DOHH2 (cell line): ENCODE measurements around the gene DMXL1.

Experiments
- H3F3A ChIP-seq: fragments of 200-600 bp; sonication (generic), shearing (Covaris generic); 2 replicates; pipeline ENCODE4 v1.6.0; 2016; ENCODE audit warnings: antibody characterized with exemption, mild to moderate bottlenecking; ENCODE audit not compliant: control insufficient read depth, insufficient read depth
- H3K27ac ChIP-seq: fragments of 200-600 bp; sonication (generic); 2 replicates; pipeline ENCODE4 v1.5.1; 2014; ENCODE audit warnings: low read depth, mild to moderate bottlenecking, low read length, moderate library complexity
- H3K27me3 ChIP-seq: fragments of 200-600 bp; sonication (generic); 2 replicates; pipeline ENCODE4 v1.6.1; 2014; ENCODE audit warnings: mild to moderate bottlenecking, low read length, mixed read lengths; ENCODE audit not compliant: control insufficient read depth
- H3K36me3 ChIP-seq: fragments of 200-600 bp; sonication (generic); 2 replicates; pipeline ENCODE4 v1.6.1; 2014; ENCODE audit warnings: mild to moderate bottlenecking, low read length, moderate library complexity, mixed read lengths; ENCODE audit not compliant: control insufficient read depth
- H3K4me1 ChIP-seq: fragments of 200-600 bp; sonication (generic); 2 replicates; pipeline ENCODE4 v1.6.1; 2014; ENCODE audit warnings: mild to moderate bottlenecking, low read length, mixed read lengths; ENCODE audit not compliant: control insufficient read depth
- H3K4me2 ChIP-seq: fragments of 200-600 bp; sonication (generic); 2 replicates; pipeline ENCODE4 v1.6.0; 2014; ENCODE audit warnings: mild to moderate bottlenecking, low read length, moderate library complexity
- H3K4me3 ChIP-seq: fragments of 200-600 bp; sonication (generic); 2 replicates; pipeline ENCODE4 v1.5.1; 2014; ENCODE audit warnings: mild to moderate bottlenecking, low read length, mixed read lengths
- H3K79me2 ChIP-seq: fragments of 200-600 bp; sonication (generic); 2 replicates; pipeline ENCODE4 v1.6.1; 2014; ENCODE audit warnings: mild to moderate bottlenecking, low read length, mixed read lengths; ENCODE audit not compliant: control insufficient read depth
- H3K9me2 ChIP-seq: fragments of 200-600 bp; sonication (generic); replicated peaks from 2 replicates; pipeline ENCODE4 v1.6.1; 2014; ENCODE audit warnings: mild to moderate bottlenecking, low read length, mixed read lengths; ENCODE audit not compliant: control insufficient read depth
- H3K9me3 ChIP-seq: fragments of 200-600 bp; sonication (generic); 2 replicates; pipeline ENCODE4 v1.6.1; 2014; ENCODE audit warnings: antibody characterized with exemption, low read length, mixed read lengths; ENCODE audit not compliant: control insufficient read depth, insufficient read depth
- H4K20me1 ChIP-seq: fragments of 200-600 bp; sonication (generic); 2 replicates; pipeline ENCODE4 v1.6.0; 2014; ENCODE audit warnings: low read depth, mild to moderate bottlenecking, antibody characterized with exemption, low read length, moderate library complexity; ENCODE audit not compliant: control insufficient read depth, insufficient read depth
- EZH2phosphoT487 ChIP-seq: fragments of 200-600 bp; sonication (generic); IDR thresholded peaks from 2 replicates; pipeline ENCODE4 v1.6.1; 2017; ENCODE audit warnings: borderline replicate concordance, mild to moderate bottlenecking, antibody characterized with exemption, low read length, moderate library complexity, mixed read lengths
- TF ChIP-seq, protein P1 (sequence below): fragments of 200-600 bp; sonication (generic); IDR thresholded peaks from one replicate; pipeline ENCODE4 v1.5.1; 2014; ENCODE audit warnings: antibody characterized with exemption, mild to moderate bottlenecking, low read depth, low read length; ENCODE audit not compliant: poor library complexity, severe bottlenecking

DMXL1 gene

DNA sequence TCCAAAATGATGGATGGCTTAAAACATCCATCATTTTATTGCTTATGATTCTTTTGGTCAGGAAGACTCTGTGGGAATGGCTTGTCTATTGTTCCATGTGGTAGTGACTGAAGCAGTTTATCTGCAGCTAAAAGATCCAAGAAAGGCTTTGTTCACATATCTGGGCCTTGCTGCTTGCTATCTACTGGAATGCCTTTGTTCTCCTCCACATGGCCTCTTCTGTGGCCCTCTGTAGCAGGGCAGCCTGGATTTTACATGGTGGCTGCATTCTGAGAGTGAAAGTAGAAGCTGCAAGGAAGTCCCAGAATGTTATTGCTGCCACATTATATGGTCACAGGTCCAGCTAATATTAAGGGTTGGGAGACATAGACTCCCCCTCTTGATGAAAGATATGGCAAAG, 35.1 kb downstream of the DMXL1 start:
- Histone ChIP-seq H3K79me2 (no peaks in the 10 kb centered on the region), H3K27me3 (no peaks in the 10 kb centered on the region), H3K36me3 (peaks cover 12% of the 10 kb centered on the region), H3F3A (no peaks in the 10 kb centered on the region), H3K4me1 (no peaks in the 10 kb centered on the region), H3K27ac (no peak overlapping the region), H3K4me3 (no peak overlapping the region), H3K4me2 (no peak overlapping the region), H3K9me2 (no peaks in the 10 kb centered on the region), H4K20me1 (no peaks in the 10 kb centered on the region), H3K9me3 (no peaks in the 10 kb centered on the region)
- TF ChIP-seq, protein P1, sequence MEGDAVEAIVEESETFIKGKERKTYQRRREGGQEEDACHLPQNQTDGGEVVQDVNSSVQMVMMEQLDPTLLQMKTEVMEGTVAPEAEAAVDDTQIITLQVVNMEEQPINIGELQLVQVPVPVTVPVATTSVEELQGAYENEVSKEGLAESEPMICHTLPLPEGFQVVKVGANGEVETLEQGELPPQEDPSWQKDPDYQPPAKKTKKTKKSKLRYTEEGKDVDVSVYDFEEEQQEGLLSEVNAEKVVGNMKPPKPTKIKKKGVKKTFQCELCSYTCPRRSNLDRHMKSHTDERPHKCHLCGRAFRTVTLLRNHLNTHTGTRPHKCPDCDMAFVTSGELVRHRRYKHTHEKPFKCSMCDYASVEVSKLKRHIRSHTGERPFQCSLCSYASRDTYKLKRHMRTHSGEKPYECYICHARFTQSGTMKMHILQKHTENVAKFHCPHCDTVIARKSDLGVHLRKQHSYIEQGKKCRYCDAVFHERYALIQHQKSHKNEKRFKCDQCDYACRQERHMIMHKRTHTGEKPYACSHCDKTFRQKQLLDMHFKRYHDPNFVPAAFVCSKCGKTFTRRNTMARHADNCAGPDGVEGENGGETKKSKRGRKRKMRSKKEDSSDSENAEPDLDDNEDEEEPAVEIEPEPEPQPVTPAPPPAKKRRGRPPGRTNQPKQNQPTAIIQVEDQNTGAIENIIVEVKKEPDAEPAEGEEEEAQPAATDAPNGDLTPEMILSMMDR: no peak
- TF ChIP-seq EZH2phosphoT487: no peak

DNA sequence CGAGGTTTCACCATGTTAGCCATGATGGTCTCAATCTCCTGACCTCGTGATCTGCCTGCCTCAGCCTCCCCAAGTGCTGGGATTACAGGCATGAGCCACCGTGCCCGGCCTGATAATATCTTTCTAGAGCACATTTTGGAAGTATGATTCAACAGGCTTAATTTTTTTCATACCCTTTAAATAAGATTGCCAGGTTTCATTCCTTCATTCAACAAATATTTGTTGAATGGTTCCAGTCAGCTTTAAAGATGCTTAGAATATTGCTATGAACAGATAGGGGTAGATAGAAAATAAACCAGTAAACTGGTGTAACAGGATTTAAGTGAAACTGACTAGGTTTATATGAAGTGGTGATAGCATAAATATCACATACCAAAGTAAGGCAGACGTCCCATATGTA, 41.3 kb downstream of the DMXL1 start:
- Histone ChIP-seq H3K36me3 (peaks cover 28% of the 10 kb centered on the region), H3F3A (no peaks in the 10 kb centered on the region), H3K4me3 (no peak overlapping the region), H3K4me1 (no peaks in the 10 kb centered on the region), H3K9me2 (no peaks in the 10 kb centered on the region), H3K79me2 (no peaks in the 10 kb centered on the region), H4K20me1 (no peaks in the 10 kb centered on the region), H3K27ac (no peak overlapping the region), H3K27me3 (no peaks in the 10 kb centered on the region), H3K9me3 (no peaks in the 10 kb centered on the region), H3K4me2 (no peak overlapping the region)
- TF ChIP-seq EZH2phosphoT487: no peak
- TF ChIP-seq, protein P1: no peak

DNA sequence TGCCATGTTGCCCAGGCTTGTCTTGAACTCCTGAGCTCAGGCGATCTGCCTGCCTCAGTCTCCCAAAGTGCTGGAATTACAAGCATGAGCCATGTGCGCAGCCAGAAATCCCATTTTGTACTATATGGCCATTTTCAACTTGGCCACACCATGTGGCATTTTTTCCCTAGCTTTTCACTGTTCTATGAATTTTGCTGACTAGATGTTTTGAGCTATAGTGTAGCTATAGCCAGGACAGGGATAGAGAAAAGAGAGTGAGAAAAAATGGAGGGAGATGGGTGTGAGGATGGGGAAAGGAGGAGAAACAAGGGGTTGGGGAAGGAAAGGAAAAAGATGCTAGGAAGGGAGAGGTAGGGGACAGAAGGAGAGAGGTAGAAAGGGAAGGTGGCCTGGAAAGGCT, 46.4 kb downstream of the DMXL1 start:
- Histone ChIP-seq H3K79me2 (no peaks in the 10 kb centered on the region), H3K27ac (no peak overlapping the region), H3K36me3 (peaks cover 51% of the 10 kb centered on the region), H3K4me1 (no peaks in the 10 kb centered on the region), H3K9me3 (no peaks in the 10 kb centered on the region), H3K27me3 (no peaks in the 10 kb centered on the region), H3K9me2 (no peaks in the 10 kb centered on the region), H3K4me3 (no peak overlapping the region), H3F3A (no peaks in the 10 kb centered on the region), H3K4me2 (no peak overlapping the region), H4K20me1 (no peaks in the 10 kb centered on the region)
- TF ChIP-seq, protein P1: no peak
- no peak for TF ChIP-seq EZH2phosphoT487

GRCh38 chr5:119118000-119118399, 47.1 kb downstream of the DMXL1 start:
- Histone ChIP-seq H3K4me1 (no peaks in the 10 kb centered on the region), H3K4me2 (no peak overlapping the region), H3F3A (no peaks in the 10 kb centered on the region), H3K27ac (no peak overlapping the region), H3K36me3 (peaks cover 51% of the 10 kb centered on the region), H3K9me3 (no peaks in the 10 kb centered on the region), H3K4me3 (no peak overlapping the region), H3K9me2 (no peaks in the 10 kb centered on the region), H4K20me1 (no peaks in the 10 kb centered on the region), H3K79me2 (no peaks in the 10 kb centered on the region), H3K27me3 (no peaks in the 10 kb centered on the region)
- TF ChIP-seq, protein P1: no peak
- TF ChIP-seq EZH2phosphoT487: no peak
